Anterior cingulate cortex (tissue), 58 donors: ENCODE measurements around the gene TRIM25.
"Not testable (repeated sequence)": the region's sequence is repeated elsewhere in the genome, so short reads cannot be mapped to it uniquely, and the experiment has no call there.

ENCODE experiments used
- DNase-seq, 58 donors: peaks; one replicate each; lab custom pipeline; 2025; lab: John Stamatoyannopoulos, UW

The TRIM25 gene

GRCh38 chr17:56913867-56914580 lies at the start of gene TRIM25:
TRIM25 (minus strand) TSS chr17:56914049; CDS start chr17:56913988, 61 bp downstream.
- peak in 57 of 58 donors; percentile 27 to 87 (median 72) for DNase-seq

GRCh38 chr17:56960596-56961538 lies 47.0 kb upstream of the TRIM25 start, which contains the start of gene COIL:
COIL (minus strand) TSS chr17:56961050; CDS start chr17:56961019, 31 bp downstream.
- peak; percentile 63 to 96 (median 87) for DNase-seq

DNA sequence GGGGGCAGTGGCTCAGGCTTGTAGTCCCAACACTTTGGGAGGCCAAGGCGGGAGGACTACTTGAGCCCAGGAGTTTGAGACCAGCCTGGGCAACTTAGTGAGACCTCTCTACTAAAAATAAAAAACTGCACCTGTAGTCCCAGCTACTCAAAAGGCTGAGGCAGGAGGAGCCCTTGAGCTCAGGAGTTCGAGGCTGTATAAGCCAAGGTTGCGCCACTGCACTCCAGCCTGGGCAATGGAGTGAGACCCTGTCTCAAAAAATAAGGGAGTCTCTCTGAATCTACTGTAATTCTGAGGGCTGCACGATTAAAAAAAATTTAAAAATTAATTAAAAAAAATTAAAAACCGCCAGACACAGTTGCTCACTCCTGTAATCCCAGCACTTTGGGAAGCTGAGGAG lies 43.1 kb upstream of the TRIM25 start:
- DNase-seq, result no peak

DNA sequence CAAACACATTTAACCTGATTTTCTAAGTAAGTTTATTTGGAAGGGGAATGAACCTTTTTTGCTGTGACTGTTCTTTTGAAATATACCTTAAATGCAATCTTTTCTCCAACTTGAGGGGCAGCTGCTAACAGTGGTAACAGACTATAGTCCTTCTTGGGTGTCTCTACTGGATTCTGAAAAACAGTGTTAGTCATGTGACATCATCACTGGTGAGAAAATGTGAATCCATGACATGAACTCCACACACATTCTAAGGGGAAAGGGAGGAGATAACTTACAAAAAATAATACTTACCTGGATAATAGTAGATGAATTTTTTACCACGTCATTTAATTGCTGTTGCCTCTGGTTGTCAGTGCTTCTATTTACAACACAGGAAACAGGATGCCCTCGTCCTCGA lies 35.7 kb upstream of the TRIM25 start:
- no peak for DNase-seq

- DNase-seq, result no peak
These were observed 34.6 kb upstream of the TRIM25 start for GRCh38 chr17:56948491-56948890.

GRCh38 chr17:56947741-56948140 lies 33.9 kb upstream of the TRIM25 start:
- DNase-seq, result no peak

GRCh38 chr17:56945938-56946505 lies 32.2 kb upstream of the TRIM25 start:
- no peak for DNase-seq

DNA sequence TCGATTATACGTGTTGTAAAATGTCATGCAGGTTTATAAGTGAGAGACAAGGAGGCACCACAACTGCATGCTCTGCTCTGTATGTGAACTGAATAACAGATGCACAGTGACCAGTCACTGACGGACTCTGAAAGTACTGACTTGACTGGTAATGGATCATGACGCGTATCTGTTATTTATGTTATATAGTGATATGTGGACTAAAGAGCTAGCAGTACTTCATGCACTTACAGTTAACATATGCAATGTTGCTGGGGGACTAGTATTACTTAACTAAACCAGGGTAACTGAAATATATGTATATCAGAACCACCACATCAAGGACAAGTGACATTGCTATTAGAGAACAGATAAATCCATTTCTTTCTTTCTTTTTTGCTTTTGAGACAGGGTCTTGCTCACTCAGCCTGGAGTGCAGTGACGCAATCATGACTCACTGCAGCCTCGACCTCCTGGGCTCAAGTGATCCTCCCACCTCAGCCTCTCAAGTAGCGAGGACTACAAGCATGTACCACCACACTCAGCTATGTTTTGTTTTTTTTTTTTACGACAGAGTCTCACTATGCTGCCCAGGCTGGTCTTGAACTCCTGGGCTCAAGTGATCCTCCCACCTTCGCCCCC lies 29.8 kb upstream of the TRIM25 start:
- DNase-seq, result no peak

GRCh38 chr17:56939869-56940484 lies 26.1 kb upstream of the TRIM25 start:
- DNase-seq, result peak in 1 of 58 donors; percentile 23

DNA sequence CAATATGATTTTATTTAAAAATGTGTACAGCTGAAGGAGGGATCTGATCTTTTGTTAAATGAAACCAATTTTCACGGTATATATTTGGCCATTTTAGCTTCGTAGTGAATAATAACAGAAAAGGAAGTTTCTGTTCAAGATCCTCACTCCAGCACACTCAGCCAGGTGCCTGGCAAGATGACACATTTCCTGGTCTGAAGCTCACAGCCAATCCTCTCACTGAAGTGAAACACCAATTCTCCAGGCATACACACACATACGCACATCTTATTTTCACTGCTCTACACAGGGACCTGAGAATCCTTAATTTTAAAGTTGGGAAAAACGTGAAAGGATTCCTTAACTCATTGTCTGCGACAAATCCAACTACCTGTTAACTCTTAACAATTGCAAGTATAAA lies 24.4 kb upstream of the TRIM25 start:
- DNase-seq, result not testable (repeated sequence)

DNA sequence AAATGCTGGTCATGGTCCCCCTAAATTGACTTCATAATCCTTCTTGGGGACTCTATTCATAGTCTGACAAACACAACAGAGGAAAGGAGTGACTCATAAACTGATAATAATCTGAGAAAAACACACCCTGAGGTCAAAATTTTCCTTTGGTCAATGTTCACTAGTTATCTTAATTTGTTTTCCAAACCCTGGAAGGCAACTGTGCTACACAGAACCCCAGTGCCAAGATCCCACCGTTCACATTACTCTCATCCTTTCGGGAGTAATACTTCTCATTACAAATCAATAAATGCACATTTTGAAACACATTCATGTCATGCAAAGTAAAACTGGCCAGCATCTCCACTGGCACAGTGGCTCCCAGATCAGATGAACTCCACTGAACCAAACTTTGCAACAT lies 23.8 kb upstream of the TRIM25 start:
- no peak for DNase-seq

DNA sequence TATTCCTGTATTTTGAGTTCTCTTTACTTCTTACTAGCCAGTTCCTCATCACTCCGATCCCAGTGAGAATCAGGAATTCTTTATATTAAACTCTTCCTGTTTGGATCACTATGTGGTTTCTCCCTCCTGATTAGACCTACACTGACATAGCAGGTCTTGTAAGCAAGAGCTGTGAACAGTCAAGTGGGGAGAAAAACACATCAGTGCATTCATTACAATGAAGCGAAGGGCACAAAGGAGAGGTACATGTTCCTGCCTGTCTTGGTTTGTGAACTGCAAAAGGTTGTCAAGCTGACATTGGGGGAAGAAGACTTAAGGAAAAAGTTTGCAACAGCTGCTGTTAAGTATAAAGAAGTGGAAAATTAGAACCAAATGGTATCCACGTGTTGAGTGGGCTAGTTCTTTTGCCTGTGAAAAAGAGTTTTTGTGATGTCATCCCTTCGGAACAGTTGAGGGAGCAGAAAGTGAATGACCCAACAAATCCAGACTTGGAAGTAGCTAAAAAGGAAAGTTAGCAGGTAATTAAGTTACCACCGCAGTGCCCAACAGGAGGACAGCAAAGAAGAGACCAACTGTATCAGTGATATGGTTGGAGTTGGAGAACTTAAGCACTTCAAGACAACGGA lies 23.0 kb upstream of the TRIM25 start:
- no peak for DNase-seq

DNA sequence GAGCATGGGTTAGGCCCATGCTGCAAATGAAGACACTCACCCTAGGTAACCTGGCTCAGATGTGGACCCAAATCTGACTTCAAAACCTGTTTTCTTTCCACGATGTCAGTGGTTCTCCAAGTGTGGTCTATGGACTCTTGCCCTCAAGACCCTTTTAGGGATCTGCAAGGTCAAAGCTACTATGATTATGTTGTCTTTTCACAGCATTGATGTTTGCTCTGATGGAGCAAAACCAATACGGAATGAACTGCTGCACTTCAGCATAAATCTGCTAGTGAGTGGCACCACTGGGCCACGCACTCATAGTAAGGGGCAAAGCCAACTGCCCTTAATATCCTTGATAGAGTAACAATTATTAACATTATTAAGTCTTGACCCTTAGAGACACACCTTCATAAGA lies 21.6 kb upstream of the TRIM25 start:
- DNase-seq, result no peak

GRCh38 chr17:56934280-56934679 lies 20.4 kb upstream of the TRIM25 start:
- DNase-seq, result no peak

GRCh38 chr17:56933868-56934267 lies 20.0 kb upstream of the TRIM25 start:
- no peak for DNase-seq

DNA sequence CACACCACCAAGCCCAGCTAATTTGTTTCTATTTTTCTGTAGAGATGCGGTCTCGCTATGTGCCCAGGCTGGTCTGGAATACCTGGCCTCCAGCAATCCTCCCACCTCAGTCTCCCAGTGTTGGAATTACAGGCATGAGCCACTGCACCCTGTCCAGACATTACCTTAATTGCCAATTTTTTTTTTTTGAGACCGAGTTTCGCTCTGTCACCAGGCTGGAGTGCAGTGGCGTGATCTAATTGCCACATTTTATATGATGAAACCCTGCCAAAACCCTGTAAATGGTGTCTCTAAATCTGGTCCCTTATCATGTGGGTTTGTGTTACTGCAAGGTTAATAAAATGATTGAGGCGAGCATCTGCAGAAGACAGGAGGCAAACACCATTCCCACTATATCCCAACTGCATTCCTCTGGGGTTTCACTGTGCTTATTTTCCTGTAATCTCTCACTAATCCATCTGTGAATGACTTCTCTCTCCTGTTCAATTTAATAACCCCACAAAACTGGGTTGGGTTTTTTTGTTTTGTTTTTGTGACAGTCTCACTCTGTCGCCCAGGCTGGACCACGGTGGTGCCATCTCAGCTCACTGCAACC lies 19.4 kb upstream of the TRIM25 start:
- no peak for DNase-seq

DNA sequence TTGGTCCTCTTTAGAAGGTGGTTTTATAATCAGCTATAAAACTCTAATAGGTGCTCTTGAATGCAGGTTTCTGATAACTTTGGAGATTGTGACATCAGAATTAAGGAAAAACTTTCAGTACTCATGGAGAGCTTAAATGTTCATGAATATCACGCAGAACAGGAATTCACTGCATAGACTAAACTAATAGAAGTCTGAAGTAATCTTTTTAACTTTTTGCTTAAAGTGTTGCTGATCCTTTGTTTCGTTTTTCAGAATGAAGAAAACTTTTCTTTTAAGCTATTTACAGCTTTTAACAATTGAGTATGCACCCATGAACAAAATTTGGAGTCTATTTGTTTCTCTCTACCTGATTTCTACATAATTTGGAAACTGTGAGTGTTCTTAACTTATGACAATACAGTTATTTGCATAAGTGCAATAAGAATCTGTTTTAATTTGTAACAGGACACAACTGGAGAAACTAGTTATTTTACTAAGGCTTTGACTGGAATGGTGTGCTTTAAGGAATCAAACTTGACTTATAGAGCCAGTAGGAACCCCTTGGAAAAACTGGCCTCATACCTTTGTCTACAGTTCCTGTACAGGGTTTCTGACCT lies 17.0 kb upstream of the TRIM25 start:
- DNase-seq, result no peak

- DNase-seq, result no peak
These were observed 15.6 kb upstream of the TRIM25 start for GRCh38 chr17:56929362-56929969.
